HepG2 (cell line): Measurements from ENCODE around the gene MTHFD1L. TPM values are rescaled to one million over a fixed set of nuclear protein-coding genes. Genes with fewer than 3 reads are reported as not detected.
A peak's percentile ranks its signal among the peaks of the same experiment; 100 is the strongest.
"Not testable (repeated sequence)": the region's sequence is repeated elsewhere in the genome, so short reads cannot be mapped to it uniquely, and the experiment has no call there.

ENCODE experiments used
- ATAC-seq: fragments of 200-7000 bp; cut with Tn5 transposase; 3 replicates; pipeline ENCODE4 v1.9.1; 2020; ENCODE audit warnings: mild to moderate bottlenecking, moderate library complexity
- BruUV-seq: library from RNA; stranded (reverse); fragments of 400-500 nt; replicated peaks from 2 replicates; lab custom pipeline; 2021; lab: Mats Ljungman, UMichigan
- CTCF ChIA-PET: fragments of 300-600 bp; formaldehyde crosslinking; extraction: SDS; loops from one replicate; lab custom pipeline; 2021; ENCODE audit warnings: low total read pairs, inconsistent platforms, low intra/inter-chr PET ratio; lab: Yijun Ruan, JAX
- POLR2A ChIA-PET: fragments of 350-600 bp; sonication (Branson Sonifier 250); formaldehyde crosslinking; loops from one replicate; lab custom pipeline; 2020; ENCODE audit warnings: antibody characterized with exemption, inconsistent platforms; lab: Yijun Ruan, JAX
- DNase-seq: peaks from one replicate; pipeline ENCODE4 v3.0.0-alpha.2; 2015; ENCODE audit warnings: low spot score
- FAIRE-seq: peaks from 3 replicates; lab custom pipeline; 2011; peaks lifted over from hg19 to GRCh38; lab: Jason Lieb, UNC
- H2AFZ ChIP-seq: one replicate; pipeline ENCODE4 v1.6.1; 2011; ENCODE audit warnings: low read length, inconsistent platforms
- H3K27ac ChIP-seq: fragments of 300-600 bp; 3 replicates; pipeline ENCODE4 v1.8.0; 2011; ENCODE audit warnings: mixed run types, mild to moderate bottlenecking, mixed read lengths, low read length, inconsistent platforms; ENCODE audit not compliant: insufficient read depth; ENCODE audit errors: extremely low read length
- H3K27me3 ChIP-seq, 2 experiments: fragments of 200-600 bp in 1 of 2; 2 replicates in 1 of 2; 3 replicates in 1 of 2; pipeline versions ENCODE4 v1.6.0 to v1.8.0; 2011; ENCODE audit warnings: low read length in 2 of 2, mild to moderate bottlenecking in 2 of 2, moderate library complexity in 2 of 2, inconsistent platforms in 1 of 2; ENCODE audit not compliant: insufficient read depth in 2 of 2, control insufficient read depth in 1 of 2
- H3K36me3 ChIP-seq, 2 experiments: fragments of 200-600 bp in 1 of 2; replicated peaks in 1 of 2; 2 replicates in 1 of 2; 3 replicates in 1 of 2; pipeline versions ENCODE4 v1.5.1 to v1.8.0; 2011; ENCODE audit warnings: low read length in 2 of 2, inconsistent platforms in 1 of 2; ENCODE audit not compliant: insufficient read depth in 2 of 2, control insufficient read depth in 1 of 2
- H3K4me1 ChIP-seq: 2 replicates; pipeline ENCODE4 v1.5.1; 2012; ENCODE audit warnings: low read length, inconsistent platforms; ENCODE audit not compliant: insufficient read depth
- H3K4me2 ChIP-seq: 2 replicates; pipeline ENCODE4 v1.6.0; 2011; ENCODE audit warnings: low read depth, low read length, inconsistent platforms
- H3K4me3 ChIP-seq, 3 experiments: fragments of 200-600 bp in 1 of 3; sonication (generic), shearing (Covaris generic) in 1 of 3; replicated peaks in 1 of 3; 2 replicates each; pipeline ENCODE4 v1.5.1; 2011 to 2016; ENCODE audit warnings: low read length in 3 of 3, inconsistent platforms in 2 of 3, low read depth in 2 of 3, mild to moderate bottlenecking in 2 of 3, control low read depth in 1 of 3, mixed read lengths in 1 of 3; ENCODE audit not compliant: insufficient read depth in 1 of 3
- H3K79me2 ChIP-seq: one replicate; pipeline ENCODE4 v1.6.1; 2011; ENCODE audit warnings: low read length, inconsistent platforms; ENCODE audit not compliant: insufficient read depth
- H3K9ac ChIP-seq: 2 replicates; pipeline ENCODE4 v1.6.0; 2011; ENCODE audit warnings: mild to moderate bottlenecking, low read depth, low read length, inconsistent platforms; ENCODE audit not compliant: insufficient read depth
- H3K9me3 ChIP-seq: 2 replicates; pipeline ENCODE4 v1.5.1; 2012; ENCODE audit warnings: mild to moderate bottlenecking, low read length
- H4K20me1 ChIP-seq: 2 replicates; pipeline ENCODE4 v1.6.0; 2011; ENCODE audit warnings: inconsistent platforms, mild to moderate bottlenecking, low read length, moderate library complexity; ENCODE audit not compliant: insufficient read depth
- ATF7 ChIP-seq, 2 experiments: fragments of 450-650 bp in 1 of 2; sonication (generic) in 1 of 2; formaldehyde crosslinking in 1 of 2; IDR thresholded peaks; 2 replicates each; pipeline versions ENCODE4 v1.4.0 to v1.6.1; 2016 to 2020; ENCODE audit warnings: antibody characterized with exemption in 1 of 2, mild to moderate bottlenecking in 1 of 2, missing genetic modification reagents in 1 of 2
- CEBPB ChIP-seq: IDR thresholded peaks from 2 replicates; pipeline ENCODE4 v1.6.1; 2011; ENCODE audit warnings: low read depth, low read length, improper control_type of control experiment, borderline replicate concordance
- CREB1 ChIP-seq, 2 experiments: fragments of 450-650 bp in 1 of 2; IDR thresholded peaks; 2 replicates each; pipeline ENCODE4 v1.6.1; 2016 to 2017; ENCODE audit warnings: control low read depth in 1 of 2, mild to moderate bottlenecking in 1 of 2, missing compliant biosample characterization in 1 of 2, missing genetic modification characterization in 1 of 2
- DNMT3B ChIP-seq: conservative IDR thresholded peaks from 2 replicates; pipeline ENCODE4 v1.6.1; 2016; ENCODE audit warnings: missing biosample characterization, control low read depth
- ELF3 ChIP-seq: IDR thresholded peaks from 2 replicates; pipeline ENCODE4 v1.6.1; 2016; ENCODE audit warnings: missing genetic modification reagents, missing compliant biosample characterization
- FOXK2 ChIP-seq: fragments of 450-650 bp; IDR thresholded peaks from 2 replicates; pipeline ENCODE4 v1.6.1; 2016
- FOXO1 ChIP-seq: sonication (generic); formaldehyde crosslinking; IDR thresholded peaks from 2 replicates; pipeline ENCODE4 v1.4.0; 2020; ENCODE audit warnings: missing genetic modification reagents
- HDAC1 ChIP-seq: sonication (generic); formaldehyde crosslinking; IDR thresholded peaks from 2 replicates; pipeline ENCODE4 v1.5.1; 2020; ENCODE audit warnings: mild to moderate bottlenecking, missing genetic modification reagents
- HNF4G ChIP-seq, 2 experiments: sonication (generic) in 1 of 2; formaldehyde crosslinking in 1 of 2; IDR thresholded peaks; 2 replicates each; pipeline versions ENCODE4 v1.4.0 to v1.6.1; 2011 to 2020; ENCODE audit warnings: borderline replicate concordance in 2 of 2, low read depth in 2 of 2, mild to moderate bottlenecking in 2 of 2, low read length in 1 of 2, missing genetic modification reagents in 1 of 2, moderate library complexity in 1 of 2
- JUND ChIP-seq: sonication (generic); formaldehyde crosslinking; IDR thresholded peaks from 2 replicates; pipeline ENCODE4 v1.8.0; 2022; ENCODE audit warnings: mild to moderate bottlenecking, missing genetic modification reagents
- KDM1A ChIP-seq: IDR thresholded peaks from 2 replicates; pipeline ENCODE4 v1.6.1; 2016; ENCODE audit warnings: missing compliant biosample characterization
- MED1 ChIP-seq: sonication (generic); formaldehyde crosslinking; IDR thresholded peaks from 2 replicates; pipeline ENCODE4 v1.4.0; 2020; ENCODE audit warnings: missing genetic modification reagents
- SALL1 ChIP-seq: sonication (generic); formaldehyde crosslinking; IDR thresholded peaks from 2 replicates; pipeline ENCODE4 v1.8.0; 2022; ENCODE audit warnings: mild to moderate bottlenecking, missing genetic modification reagents
- SKI ChIP-seq: fragments of 450-650 bp; IDR thresholded peaks from one replicate; pipeline ENCODE4 v1.6.1; 2018; ENCODE audit warnings: mild to moderate bottlenecking; ENCODE audit not compliant: partially characterized antibody
- SOX13 ChIP-seq, 3 experiments: fragments of 450-650 bp in 1 of 3; sonication (generic) in 1 of 3; formaldehyde crosslinking in 1 of 3; IDR thresholded peaks in 2 of 3; conservative IDR thresholded peaks in 1 of 3; 2 replicates each; pipeline versions ENCODE4 v1.5.0 to v1.6.1; 2016 to 2020; ENCODE audit warnings: antibody characterized with exemption in 1 of 3, mild to moderate bottlenecking in 1 of 3, missing compliant biosample characterization in 1 of 3, missing genetic modification reagents in 1 of 3, moderate library complexity in 1 of 3
- THAP11 ChIP-seq: IDR thresholded peaks from 2 replicates; pipeline ENCODE4 v1.6.1; 2016; ENCODE audit warnings: missing biosample characterization, missing genetic modification reagents
- ZBTB43 ChIP-seq: sonication (generic); formaldehyde crosslinking; conservative IDR thresholded peaks from 2 replicates; pipeline ENCODE4 v1.4.0; 2020; ENCODE audit warnings: missing genetic modification reagents
- WGBS: methylation state at CpG from one replicate; pipeline ENCODE4 v1.1.6; 2017; ENCODE audit warnings: low lambda C conversion rate; 5-methylcytosine and 5-hydroxymethylcytosine counted together
- in situ Hi-C: cut with HindIII; loops from 2 replicates; pipeline ENCODE4 v1.10.0; 2017; ENCODE audit warnings: low pct_unique_long_range_greater_than_20kb; ENCODE audit not compliant: extremely low pct_ligation_motif_present
- intact Hi-C: fragments of 100-400 bp; cut with micrococcal nuclease; formaldehyde crosslinking; loops from one replicate; pipeline ENCODE4 v1.10.0; 2022; ENCODE audit not compliant: unreplicated experiment
- polyA plus RNA-seq, 8 experiments: library from polyadenylated mRNA; depleted of rRNA in 3 of 8; stranded (reverse) in 7 of 8; unstranded in 1 of 8; fragments of >200 nt; fragmentation: Illumina TruSeq in 4 of 8; extraction: Trizol in 4 of 8; gene quantifications; 2 replicates each; pipeline versions ENCODE4 v1.2.1 to v1.2.3, GENCODE V29; 2011 to 2016; ENCODE audit warnings: low read depth in 4 of 8, missing spikeins in 1 of 8, mixed read lengths in 1 of 8; ENCODE audit not compliant: insufficient read depth in 1 of 8
- total RNA-seq, 5 experiments: library from RNA; depleted of rRNA; stranded (reverse); fragments of >200 nt; fragmentation: Illumina TruSeq; extraction: Trizol; gene quantifications; 2 replicates each; pipeline ENCODE4 v1.2.3, GENCODE V29; 2016; ENCODE audit warnings: low read depth in 1 of 5
- TF ChIP-seq, protein P1 (sequence below): IDR thresholded peaks from 2 replicates; pipeline ENCODE4 v1.6.1; 2018; ENCODE audit warnings: missing genetic modification reagents
- TF ChIP-seq, protein P2 (sequence below): IDR thresholded peaks from 2 replicates; pipeline ENCODE4 v1.6.1; 2016; ENCODE audit warnings: missing compliant biosample characterization, missing genetic modification reagents, borderline replicate concordance

Gene MTHFD1L
- total and polyA plus RNA-seq, 2 of the 13 experiments (the other 11 are each of a cell fraction or from before 2014, with no cell fraction given), result 24.0 to 39.6 TPM

DNA sequence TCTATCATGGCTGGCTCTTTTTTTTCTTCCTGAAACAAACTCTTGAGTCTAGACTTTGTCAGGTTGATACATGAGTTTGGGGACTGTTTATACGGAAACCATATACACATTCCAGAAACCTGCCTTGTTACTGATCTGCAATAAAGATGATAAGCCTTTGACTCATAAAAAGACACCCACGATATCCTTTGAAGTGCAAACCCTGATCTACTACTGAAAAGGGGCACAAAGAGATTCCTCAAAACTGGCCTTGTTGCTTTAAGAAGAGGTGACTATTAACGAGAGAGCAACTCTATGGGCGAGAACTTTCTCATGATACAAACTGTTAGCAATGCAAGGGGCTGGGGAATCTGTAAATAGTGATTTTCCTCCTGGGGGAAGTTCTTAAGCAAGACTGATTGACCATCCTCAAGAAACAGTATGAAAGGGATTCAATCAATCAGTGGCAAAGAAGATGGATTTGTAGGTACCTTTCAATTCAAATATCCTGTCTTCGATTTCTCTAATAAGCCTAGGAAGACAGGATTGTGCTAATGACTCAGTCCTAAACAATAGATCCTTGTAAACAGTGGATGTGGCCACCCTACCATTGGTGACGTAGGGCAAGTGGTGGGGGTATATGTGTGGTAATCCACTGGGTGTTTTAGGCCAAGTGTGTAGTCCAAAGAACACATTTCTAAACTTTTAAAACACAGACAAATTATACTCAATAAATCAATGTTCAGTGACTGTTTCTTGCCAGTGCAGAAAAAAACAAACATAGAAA is 260.3 kb downstream of the MTHFD1L start:
- H3K27me3 ChIP-seq; H4K20me1 ChIP-seq; H2AFZ ChIP-seq; H3K36me3 ChIP-seq; FAIRE-seq; H3K9me3 ChIP-seq; H3K79me2 ChIP-seq; in situ Hi-C loops; CTCF ChIA-PET; TF ChIP-seq ATF7 (CRISPR knock-in tag; IDR thresholded peaks at IDR 0.05); HNF4G (CRISPR knock-in tag; IDR thresholded peaks at IDR 0.05; ENCODE audit: borderline replicate concordance, low read depth): not testable (repeated sequence)
- peak overlapping the region; percentile 60 for H3K4me2 ChIP-seq
- H3K9ac ChIP-seq, result peak overlapping the region; percentile 59
- POLR2A ChIA-PET, result interaction anchor here (0.8 to 0.9 kb wide), 2 partner anchors 31 to 56 kb away, joined by 3 read pairs; no protein-coding TSS in a partner anchor
- DNase-seq (peak; percentile 86), ATAC-seq (peak; percentile 91)
- 1% methylated on average over 6 of the region's 6 CpGs for WGBS
- TSS peak; percentile 84 for BruUV-seq
- intact Hi-C loops, result loop anchor here (10.0 kb wide), 2 partner anchors 61 to 199 kb away; no protein-coding TSS in a partner anchor
- peak overlapping the region; percentile 48 for H3K27ac ChIP-seq
- peak overlapping the region in 1 of 3 experiments; percentile 29; a peak in 1 of 6 replicates for H3K4me3 ChIP-seq
- H3K4me1 ChIP-seq, result peaks cover 46% of the 10 kb centered on the region
- peak; percentile 45; the same call in 1 of the 2 replicates for TF ChIP-seq ELF3 (CRISPR knock-in tag)
- peak; percentile 42; the same call in 1 of the 2 replicates for TF ChIP-seq JUND (CRISPR knock-in tag)
- TF ChIP-seq HDAC1 (CRISPR knock-in tag), result peak; percentile 43; the same call in 1 of the 2 replicates
- peak; percentile 68 for TF ChIP-seq SOX13 (IDR thresholded peaks at IDR 0.05)
- peak in 1 of 2 experiments; percentile 91; a peak in 2 of 4 replicates for TF ChIP-seq SOX13 (CRISPR knock-in tag; conservative IDR thresholded peaks at IDR 0.05 in 1 of 2, IDR thresholded peaks at IDR 0.05 in 1 of 2)
- peak; percentile 87 for TF ChIP-seq SKI
- peak; percentile 53; the same call in 1 of the 2 replicates for TF ChIP-seq THAP11 (CRISPR knock-in tag)
- TF ChIP-seq, protein P1, sequence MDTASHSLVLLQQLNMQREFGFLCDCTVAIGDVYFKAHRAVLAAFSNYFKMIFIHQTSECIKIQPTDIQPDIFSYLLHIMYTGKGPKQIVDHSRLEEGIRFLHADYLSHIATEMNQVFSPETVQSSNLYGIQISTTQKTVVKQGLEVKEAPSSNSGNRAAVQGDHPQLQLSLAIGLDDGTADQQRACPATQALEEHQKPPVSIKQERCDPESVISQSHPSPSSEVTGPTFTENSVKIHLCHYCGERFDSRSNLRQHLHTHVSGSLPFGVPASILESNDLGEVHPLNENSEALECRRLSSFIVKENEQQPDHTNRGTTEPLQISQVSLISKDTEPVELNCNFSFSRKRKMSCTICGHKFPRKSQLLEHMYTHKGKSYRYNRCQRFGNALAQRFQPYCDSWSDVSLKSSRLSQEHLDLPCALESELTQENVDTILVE (CRISPR knock-in tag), result peak; percentile 21; the same call in 1 of the 2 replicates
- TF ChIP-seq ATF7 (IDR thresholded peaks at IDR 0.05), result peak; percentile 60
- 0 out of 2 replicates have a peak, but pooled peaks have one; percentile 52 for TF ChIP-seq DNMT3B
- 0 out of 2 replicates have a peak, but pooled peaks have one; percentile 6 for TF ChIP-seq ZBTB43 (CRISPR knock-in tag)
- peak; percentile 63; the same call in 1 of the 2 replicates for TF ChIP-seq KDM1A (CRISPR knock-in tag)
- peak; percentile 73 for TF ChIP-seq HNF4G (IDR thresholded peaks at IDR 0.05; ENCODE audit: borderline replicate concordance, low read depth, low read length)
- peak; percentile 88 for TF ChIP-seq CREB1 (IDR thresholded peaks at IDR 0.05)
- TF ChIP-seq CREB1 (CRISPR knock-in tag; IDR thresholded peaks at IDR 0.05), result peak; percentile 94
- TF ChIP-seq SALL1, result peak; percentile 42; the same call in 1 of the 2 replicates
- TF ChIP-seq MED1 (CRISPR knock-in tag), result 0 out of 2 replicates have a peak, but pooled peaks have one; percentile 31
- TF ChIP-seq, protein P2, sequence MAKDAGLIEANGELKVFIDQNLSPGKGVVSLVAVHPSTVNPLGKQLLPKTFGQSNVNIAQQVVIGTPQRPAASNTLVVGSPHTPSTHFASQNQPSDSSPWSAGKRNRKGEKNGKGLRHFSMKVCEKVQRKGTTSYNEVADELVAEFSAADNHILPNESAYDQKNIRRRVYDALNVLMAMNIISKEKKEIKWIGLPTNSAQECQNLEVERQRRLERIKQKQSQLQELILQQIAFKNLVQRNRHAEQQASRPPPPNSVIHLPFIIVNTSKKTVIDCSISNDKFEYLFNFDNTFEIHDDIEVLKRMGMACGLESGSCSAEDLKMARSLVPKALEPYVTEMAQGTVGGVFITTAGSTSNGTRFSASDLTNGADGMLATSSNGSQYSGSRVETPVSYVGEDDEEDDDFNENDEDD (CRISPR knock-in tag), result 0 out of 2 replicates have a peak, but pooled peaks have one; percentile 16
- TF ChIP-seq FOXO1 (CRISPR knock-in tag), result peak; percentile 63; the same call in 1 of the 2 replicates
- TF ChIP-seq CEBPB, result peak; percentile 84
- TF ChIP-seq FOXK2, result 0 out of 2 replicates have a peak, but pooled peaks have one; percentile 43
